Measurements from ENCODE around the gene COL13A1. TPM values are rescaled to one million over a fixed set of nuclear protein-coding genes. Genes with fewer than 3 reads are reported as not detected.

COL13A1 gene
- total and polyA plus RNA-seq, 7 experiments from 2014 or later: 0.88 TPM; not detected in 6

DNA sequence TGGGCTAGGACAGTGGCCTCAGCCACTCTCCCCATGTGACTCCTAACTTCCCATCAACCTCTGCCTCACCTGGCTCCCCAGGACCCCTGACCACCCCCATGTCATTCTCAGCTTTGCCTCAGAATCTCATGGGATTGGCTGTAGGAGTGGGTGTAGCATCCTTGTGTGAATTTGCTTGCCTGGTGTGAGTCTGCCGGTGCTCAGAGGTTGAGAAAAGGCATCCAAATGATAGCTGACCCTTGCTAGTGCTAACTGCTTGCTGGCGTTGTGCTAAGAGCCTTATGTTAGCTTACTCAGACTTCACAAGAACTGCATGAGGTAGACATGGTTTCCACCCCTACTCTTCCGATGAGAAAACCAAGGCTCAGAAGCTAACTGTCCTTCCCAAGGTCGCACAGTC is 74.2 kb downstream of the COL13A1 start:
- Mint-ChIP-seq H3K4me3 (no peak overlapping the region), H3K27me3 (peaks cover 7 to 14% (median 9%) of the 10 kb centered on the region in 5 donors), H3K36me3 (no peaks in the 10 kb centered on the region), H3K9me3 (no peaks in the 10 kb centered on the region), H3K4me1 (peaks cover 0 to 3% (median 0%) of the 10 kb centered on the region in 7 donors), H3K27ac (no peak overlapping the region)
- H3K9me3 ChIP-seq (ENCODE audit: control insufficient read depth in 2 of 3, low read length in 3 of 3): no peaks in the 10 kb centered on the region
- H3K36me3 ChIP-seq (ENCODE audit: control insufficient read depth in 2 of 3, insufficient read depth in 3 of 3, low read length in 3 of 3): no peaks in the 10 kb centered on the region
- intact Hi-C loops (cut with micrococcal nuclease): no loop called here
- CTCF ChIA-PET: no interaction called here
- H3K27me3 ChIP-seq (ENCODE audit: control insufficient read depth in 2 of 2, insufficient read depth in 2 of 2, low read length in 2 of 2): no peaks in the 10 kb centered on the region
- no peak overlapping the region for H3K27ac ChIP-seq (ENCODE audit: low read depth, low read length)
- POLR2A ChIA-PET: no interaction called here
- no peak overlapping the region for H3K4me3 ChIP-seq (ENCODE audit: low read length)
- DNase-seq (no peak), ATAC-seq (no peak)
- no peaks in the 10 kb centered on the region for H3K4me1 ChIP-seq (ENCODE audit: control insufficient read depth in 2 of 2, insufficient read depth in 2 of 2, low read length in 2 of 2)

DNA sequence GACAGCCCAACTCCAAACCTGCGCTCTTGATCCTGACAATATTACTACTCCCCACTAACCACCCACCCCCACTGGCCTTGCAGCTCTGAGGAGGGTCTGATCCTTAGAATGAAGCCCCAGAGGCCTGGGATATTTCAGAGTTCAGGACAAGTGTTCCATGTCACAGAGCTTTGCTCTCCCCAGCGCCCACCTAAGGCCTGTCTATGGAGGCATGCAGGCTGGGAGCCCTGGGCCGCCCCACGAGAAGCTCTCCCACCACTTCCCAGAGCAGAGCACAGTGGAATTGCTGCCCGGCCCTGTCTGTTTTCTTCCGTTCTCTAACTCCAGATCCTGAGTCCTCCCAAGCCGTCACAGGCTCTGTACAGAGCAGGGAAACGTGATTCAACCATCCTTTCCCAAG is 74.6 kb downstream of the COL13A1 start:
- no peak overlapping the region for H3K4me3 Mint-ChIP-seq
- H3K27ac ChIP-seq (ENCODE audit: low read depth, low read length): no peak overlapping the region
- CTCF ChIA-PET: no interaction called here
- H3K4me3 ChIP-seq (ENCODE audit: low read length): no peak overlapping the region
- intact Hi-C loops (cut with micrococcal nuclease): no loop called here
- no peaks in the 10 kb centered on the region for H3K36me3 Mint-ChIP-seq
- ATAC-seq (no peak), DNase-seq (no peak)
- peaks cover 0 to 3% (median 0%) of the 10 kb centered on the region in 7 donors for H3K4me1 Mint-ChIP-seq
- H3K9me3 Mint-ChIP-seq: no peaks in the 10 kb centered on the region
- H3K27me3 ChIP-seq (ENCODE audit: control insufficient read depth in 2 of 2, insufficient read depth in 2 of 2, low read length in 2 of 2): no peaks in the 10 kb centered on the region
- POLR2A ChIA-PET: no interaction called here
- peaks cover 4 to 19% (median 12%) of the 10 kb centered on the region in 5 donors for H3K27me3 Mint-ChIP-seq
- no peaks in the 10 kb centered on the region for H3K9me3 ChIP-seq (ENCODE audit: control insufficient read depth in 2 of 3, low read length in 3 of 3)
- H3K27ac Mint-ChIP-seq: no peak overlapping the region
- no peaks in the 10 kb centered on the region for H3K36me3 ChIP-seq (ENCODE audit: control insufficient read depth in 2 of 3, insufficient read depth in 3 of 3, low read length in 3 of 3)
- no peaks in the 10 kb centered on the region for H3K4me1 ChIP-seq (ENCODE audit: control insufficient read depth in 2 of 2, insufficient read depth in 2 of 2, low read length in 2 of 2)

DNA sequence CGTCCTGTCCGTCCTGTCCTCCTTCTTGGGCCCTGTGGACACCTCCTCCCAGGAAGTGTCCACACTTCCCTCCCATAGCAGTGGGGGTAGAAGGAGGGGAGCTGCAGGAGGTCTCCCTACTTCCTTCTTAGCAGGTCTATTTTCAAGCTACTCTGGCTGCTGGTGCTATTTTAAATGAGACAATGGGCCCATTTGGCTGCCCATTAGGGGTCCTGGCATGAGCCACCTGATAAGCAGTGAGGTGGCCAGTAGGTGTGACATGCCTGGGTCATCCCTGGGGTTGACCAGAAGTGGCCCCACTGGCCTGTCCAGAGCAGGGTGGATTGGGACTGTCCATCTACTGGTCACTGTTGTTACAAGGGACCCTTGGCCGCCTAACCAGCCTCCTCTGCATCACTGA is 75.2 kb downstream of the COL13A1 start:
- Histone ChIP-seq H3K4me3 (ENCODE audit: low read length) (no peak overlapping the region), H3K27me3 (ENCODE audit: control insufficient read depth in 2 of 2, insufficient read depth in 2 of 2, low read length in 2 of 2) (no peaks in the 10 kb centered on the region), H3K36me3 (ENCODE audit: control insufficient read depth in 2 of 3, insufficient read depth in 3 of 3, low read length in 3 of 3) (no peaks in the 10 kb centered on the region), H3K27ac (ENCODE audit: low read depth, low read length) (no peak overlapping the region), H3K9me3 (ENCODE audit: control insufficient read depth in 2 of 3, low read length in 3 of 3) (no peaks in the 10 kb centered on the region), H3K4me1 (ENCODE audit: control insufficient read depth in 2 of 2, insufficient read depth in 2 of 2, low read length in 2 of 2) (no peaks in the 10 kb centered on the region)
- Mint-ChIP-seq H3K27ac (no peak overlapping the region), H3K27me3 (peaks cover 6 to 22% (median 12%) of the 10 kb centered on the region in 5 donors), H3K9me3 (no peaks in the 10 kb centered on the region), H3K4me3 (no peak overlapping the region), H3K36me3 (no peaks in the 10 kb centered on the region), H3K4me1 (peaks cover 0 to 3% (median 0%) of the 10 kb centered on the region in 7 donors)
- no peak for DNase-seq
- no peak for ATAC-seq
- ChIA-PET CTCF (no interaction called here), POLR2A (no interaction called here)
- intact Hi-C loops (cut with micrococcal nuclease): no loop called here

DNA sequence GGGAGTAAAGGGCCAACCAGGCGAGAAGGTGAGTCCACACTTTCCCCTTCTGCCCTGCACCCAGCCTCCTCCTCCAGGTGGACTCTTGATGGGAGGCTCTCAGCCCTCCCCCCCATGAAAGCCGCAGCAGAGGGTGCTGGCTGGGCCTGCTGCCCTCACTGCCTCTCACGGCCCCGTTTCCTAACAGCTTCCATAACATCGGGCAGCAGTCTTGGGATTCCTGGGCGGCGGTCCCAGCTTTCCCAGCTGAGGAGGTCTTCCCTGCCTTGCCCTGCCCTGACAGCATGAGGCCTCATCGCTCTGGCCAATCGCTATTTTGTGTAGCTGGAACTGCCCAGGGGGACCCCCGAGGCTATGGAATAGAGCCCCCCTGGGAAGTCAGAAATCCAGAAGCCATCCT is 76.3 kb downstream of the COL13A1 start:
- Histone ChIP-seq H3K27ac (ENCODE audit: low read depth, low read length) (no peak overlapping the region), H3K9me3 (ENCODE audit: control insufficient read depth in 2 of 3, low read length in 3 of 3) (no peaks in the 10 kb centered on the region), H3K4me3 (ENCODE audit: low read length) (no peak overlapping the region), H3K27me3 (ENCODE audit: control insufficient read depth in 2 of 2, insufficient read depth in 2 of 2, low read length in 2 of 2) (no peaks in the 10 kb centered on the region), H3K36me3 (ENCODE audit: control insufficient read depth in 2 of 3, insufficient read depth in 3 of 3, low read length in 3 of 3) (no peaks in the 10 kb centered on the region), H3K4me1 (ENCODE audit: control insufficient read depth in 2 of 2, insufficient read depth in 2 of 2, low read length in 2 of 2) (no peaks in the 10 kb centered on the region)
- ATAC-seq: no peak
- Mint-ChIP-seq H3K36me3 (no peaks in the 10 kb centered on the region), H3K4me1 (peaks cover 0 to 3% (median 0%) of the 10 kb centered on the region in 7 donors), H3K27me3 (peaks cover 6 to 18% (median 12%) of the 10 kb centered on the region in 5 donors), H3K27ac (no peak overlapping the region), H3K9me3 (no peaks in the 10 kb centered on the region), H3K4me3 (no peak overlapping the region)
- ChIA-PET CTCF (no interaction called here), POLR2A (no interaction called here)
- intact Hi-C loops (cut with micrococcal nuclease): no loop called here
- DNase-seq: no peak

DNA sequence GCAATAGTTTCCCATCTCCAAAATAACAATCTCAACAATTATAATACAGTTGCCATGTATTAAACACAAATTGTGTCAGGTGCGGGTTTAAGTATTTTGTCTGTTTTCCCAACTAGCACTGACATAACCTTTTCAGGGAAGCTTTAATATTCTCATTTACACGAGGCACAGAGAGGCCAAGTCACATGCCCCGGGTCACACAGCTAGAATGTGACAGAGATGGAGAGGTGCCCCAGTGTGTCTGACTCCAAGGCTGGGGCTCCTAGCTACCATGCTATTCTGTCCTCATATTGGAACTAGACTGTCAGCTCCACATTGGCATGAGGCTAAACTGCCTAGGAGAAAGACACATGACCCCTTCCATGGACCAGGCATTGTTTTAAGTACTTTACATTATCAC is 77.2 kb downstream of the COL13A1 start:
- H3K27me3 Mint-ChIP-seq: peaks cover 6 to 24% (median 12%) of the 10 kb centered on the region in 5 donors
- H3K27me3 ChIP-seq (ENCODE audit: control insufficient read depth in 2 of 2, insufficient read depth in 2 of 2, low read length in 2 of 2): no peaks in the 10 kb centered on the region
- ATAC-seq (no peak), DNase-seq (no peak)
- no peaks in the 10 kb centered on the region for H3K9me3 Mint-ChIP-seq
- H3K9me3 ChIP-seq (ENCODE audit: control insufficient read depth in 2 of 3, low read length in 3 of 3): no peaks in the 10 kb centered on the region
- no peaks in the 10 kb centered on the region for H3K4me1 ChIP-seq (ENCODE audit: control insufficient read depth in 2 of 2, insufficient read depth in 2 of 2, low read length in 2 of 2)
- CTCF ChIA-PET: no interaction called here
- H3K27ac Mint-ChIP-seq: no peak overlapping the region
- no peak overlapping the region for H3K4me3 Mint-ChIP-seq
- no peaks in the 10 kb centered on the region for H3K36me3 ChIP-seq (ENCODE audit: control insufficient read depth in 2 of 3, insufficient read depth in 3 of 3, low read length in 3 of 3)
- H3K4me1 Mint-ChIP-seq: peaks cover 0 to 5% (median 0%) of the 10 kb centered on the region in 7 donors
- H3K27ac ChIP-seq (ENCODE audit: low read depth, low read length): no peak overlapping the region
- H3K36me3 Mint-ChIP-seq: no peaks in the 10 kb centered on the region
- H3K4me3 ChIP-seq (ENCODE audit: low read length): no peak overlapping the region
- POLR2A ChIA-PET: no interaction called here
- intact Hi-C loops (cut with micrococcal nuclease): no loop called here

DNA sequence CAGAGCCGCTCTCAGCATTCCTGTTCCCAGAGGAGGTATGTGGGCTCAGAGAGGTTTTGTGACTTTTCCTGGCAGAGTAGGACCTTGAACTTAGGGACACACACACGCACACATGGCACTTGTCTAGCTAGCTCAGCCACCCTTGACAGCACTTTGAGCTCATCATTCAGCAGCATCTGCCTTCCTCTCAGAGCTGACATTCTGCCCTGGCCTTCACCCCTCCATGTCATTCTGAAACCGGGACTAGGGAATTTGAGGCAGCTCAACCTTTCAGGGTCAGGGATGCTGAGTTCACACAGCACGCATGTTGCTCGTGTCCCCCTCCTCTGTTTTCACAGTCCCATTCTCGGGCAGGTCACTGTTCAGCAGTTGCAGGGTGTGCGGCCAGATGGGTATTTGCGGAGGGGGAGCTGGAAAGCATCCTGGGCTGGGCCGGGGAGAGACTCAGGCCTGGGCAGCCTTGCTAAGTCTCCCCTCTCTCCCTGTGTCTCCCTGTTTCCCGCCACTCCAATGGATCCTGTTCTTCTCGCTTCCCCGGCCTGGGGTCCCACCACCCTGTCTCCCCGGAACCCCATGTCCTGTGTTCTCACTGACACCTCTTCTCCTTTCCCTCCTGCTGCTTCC is 78.0 kb downstream of the COL13A1 start:
- H3K27me3 ChIP-seq (ENCODE audit: control insufficient read depth in 2 of 2, insufficient read depth in 2 of 2, low read length in 2 of 2): no peaks in the 10 kb centered on the region
- no peaks in the 10 kb centered on the region for H3K9me3 Mint-ChIP-seq
- no peak overlapping the region for H3K27ac ChIP-seq (ENCODE audit: low read depth, low read length)
- H3K36me3 ChIP-seq (ENCODE audit: control insufficient read depth in 2 of 3, insufficient read depth in 3 of 3, low read length in 3 of 3): no peaks in the 10 kb centered on the region
- no peaks in the 10 kb centered on the region for H3K36me3 Mint-ChIP-seq
- peaks cover 0 to 5% (median 0%) of the 10 kb centered on the region in 7 donors for H3K4me1 Mint-ChIP-seq
- CTCF ChIA-PET: no interaction called here
- H3K27me3 Mint-ChIP-seq: peaks cover 6 to 24% (median 12%) of the 10 kb centered on the region in 5 donors
- no peaks in the 10 kb centered on the region for H3K4me1 ChIP-seq (ENCODE audit: control insufficient read depth in 2 of 2, insufficient read depth in 2 of 2, low read length in 2 of 2)
- no peak overlapping the region for H3K4me3 Mint-ChIP-seq
- ATAC-seq (no peak), DNase-seq (no peak)
- no peak overlapping the region for H3K4me3 ChIP-seq (ENCODE audit: low read length)
- H3K9me3 ChIP-seq (ENCODE audit: control insufficient read depth in 2 of 3, low read length in 3 of 3): no peaks in the 10 kb centered on the region
- no peak overlapping the region for H3K27ac Mint-ChIP-seq
- POLR2A ChIA-PET: no interaction called here
- intact Hi-C loops (cut with micrococcal nuclease): no loop called here

DNA sequence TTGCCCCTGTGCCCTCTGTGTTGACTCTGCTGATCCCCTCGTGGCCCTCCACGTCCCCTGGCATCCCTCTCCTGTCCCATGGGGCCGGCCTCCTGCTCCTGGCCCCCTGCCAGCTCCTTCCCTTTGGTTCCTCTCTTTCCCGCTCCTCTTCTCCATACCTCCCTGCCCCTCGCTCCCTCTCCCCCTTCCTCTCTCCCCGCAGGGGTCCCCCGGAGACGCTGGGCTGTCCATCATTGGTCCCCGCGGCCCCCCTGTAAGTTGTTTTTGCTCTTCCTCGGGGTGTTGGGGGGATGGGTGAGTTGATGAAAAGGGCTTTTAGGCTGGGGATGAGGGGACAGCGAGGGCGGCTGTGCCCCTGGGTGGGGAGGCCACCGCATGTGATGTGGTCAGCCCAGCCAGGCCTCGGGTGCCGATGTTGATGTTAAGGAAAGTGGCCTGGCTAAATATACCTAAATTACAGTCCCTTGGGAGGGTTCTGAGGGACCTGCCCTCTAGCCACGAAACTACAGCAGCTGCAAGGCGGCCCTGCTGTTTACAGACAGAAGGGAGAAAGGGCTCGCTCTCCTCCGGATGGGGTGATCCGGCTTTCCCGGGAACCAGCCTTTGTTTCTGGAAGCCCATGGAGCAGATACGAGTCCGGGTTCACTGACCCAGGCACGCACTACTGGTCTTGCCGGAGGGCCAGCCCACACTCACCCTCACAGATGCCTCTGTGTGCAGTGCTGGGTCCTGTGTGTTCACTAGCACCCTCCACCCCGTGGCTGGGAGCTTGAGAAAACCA is 78.8 kb downstream of the COL13A1 start:
- Histone ChIP-seq H3K9me3 (ENCODE audit: control insufficient read depth in 2 of 3, low read length in 3 of 3) (no peaks in the 10 kb centered on the region), H3K36me3 (ENCODE audit: control insufficient read depth in 2 of 3, insufficient read depth in 3 of 3, low read length in 3 of 3) (no peaks in the 10 kb centered on the region), H3K4me1 (ENCODE audit: control insufficient read depth in 2 of 2, insufficient read depth in 2 of 2, low read length in 2 of 2) (no peaks in the 10 kb centered on the region), H3K27me3 (ENCODE audit: control insufficient read depth in 2 of 2, insufficient read depth in 2 of 2, low read length in 2 of 2) (no peaks in the 10 kb centered on the region), H3K27ac (ENCODE audit: low read depth, low read length) (no peak overlapping the region), H3K4me3 (ENCODE audit: low read length) (no peak overlapping the region)
- Mint-ChIP-seq H3K9me3 (no peaks in the 10 kb centered on the region), H3K27ac (no peak overlapping the region), H3K4me3 (no peak overlapping the region), H3K36me3 (no peaks in the 10 kb centered on the region), H3K27me3 (peaks cover 8 to 24% (median 12%) of the 10 kb centered on the region in 5 donors), H3K4me1 (peaks cover 0 to 5% (median 0%) of the 10 kb centered on the region in 7 donors)
- intact Hi-C loops (cut with micrococcal nuclease): no loop called here
- ChIA-PET POLR2A (no interaction called here), CTCF (no interaction called here)
- DNase-seq: no peak
- no peak for ATAC-seq
